Spleen (tissue), 7 donors: Measurements from ENCODE around the gene STKLD1.

Experiments
- CTCF ChIP-seq, 11 experiments: fragments of 200-600 bp in 7 of 11; fragments of 450-650 bp in 4 of 11; sonication (generic) in 4 of 11; IDR thresholded peaks in 8 of 11; conservative IDR thresholded peaks in 3 of 11; 1 replicate in 7 of 11; 2 replicates in 4 of 11; pipeline versions ENCODE4 v1.4.0 to v1.8.0; 2016 to 2021; ENCODE audit warnings: antibody characterized with exemption in 11 of 11, inconsistent platforms in 4 of 11, mild to moderate bottlenecking in 1 of 11
- POLR2A ChIP-seq, 3 donors: fragments of 450-650 bp; IDR thresholded peaks; one replicate each; pipeline ENCODE4 v1.5.1; 2017; ENCODE audit warnings: antibody characterized with exemption in 3 of 3, mild to moderate bottlenecking in 1 of 3
- POLR2AphosphoS5 ChIP-seq, 3 donors: sonication (generic); formaldehyde crosslinking; IDR thresholded peaks; one replicate each; pipeline ENCODE4 v1.5.1; 2017; ENCODE audit warnings: antibody characterized with exemption in 3 of 3
- donor health status: DM: no; HTN: no; CAD: no; lungs with moderate emphysema.
- donor health status: DM: no; HTN: no; CAD: no.
- donor health status: DM: no; HTN: no; CAD: no.

GRCh38 chr9:133385452-133385851, 9.3 kb downstream of the STKLD1 start:
- TF ChIP-seq CTCF (IDR thresholded peaks at IDR 0.05 in 8 of 11, conservative IDR thresholded peaks at IDR 0.05 in 3 of 11), result no peak
- no peak for TF ChIP-seq POLR2A (IDR thresholded peaks at IDR 0.05)
- TF ChIP-seq POLR2AphosphoS5 (IDR thresholded peaks at IDR 0.05), result no peak
